Spleen (tissue), 7 donors: Measurements from ENCODE around the gene NKD1.

Experiments
- POLR2A ChIP-seq, 3 donors: fragments of 450-650 bp; IDR thresholded peaks; one replicate each; pipeline ENCODE4 v1.5.1; 2017; ENCODE audit warnings: antibody characterized with exemption in 3 of 3, mild to moderate bottlenecking in 1 of 3
- TF ChIP-seq, protein P1 (sequence below), 11 experiments: fragments of 200-600 bp in 7 of 11; fragments of 450-650 bp in 4 of 11; sonication (generic) in 4 of 11; IDR thresholded peaks in 8 of 11; conservative IDR thresholded peaks in 3 of 11; 1 replicate in 7 of 11; 2 replicates in 4 of 11; pipeline versions ENCODE4 v1.4.0 to v1.8.0; 2016 to 2021; ENCODE audit warnings: antibody characterized with exemption in 11 of 11, inconsistent platforms in 4 of 11, mild to moderate bottlenecking in 1 of 11
- donor health status: DM: no; HTN: no; CAD: no; lungs with moderate emphysema.
- donor health status: DM: no; HTN: no; CAD: no.
- donor health status: DM: no; HTN: no; CAD: no.

DNA sequence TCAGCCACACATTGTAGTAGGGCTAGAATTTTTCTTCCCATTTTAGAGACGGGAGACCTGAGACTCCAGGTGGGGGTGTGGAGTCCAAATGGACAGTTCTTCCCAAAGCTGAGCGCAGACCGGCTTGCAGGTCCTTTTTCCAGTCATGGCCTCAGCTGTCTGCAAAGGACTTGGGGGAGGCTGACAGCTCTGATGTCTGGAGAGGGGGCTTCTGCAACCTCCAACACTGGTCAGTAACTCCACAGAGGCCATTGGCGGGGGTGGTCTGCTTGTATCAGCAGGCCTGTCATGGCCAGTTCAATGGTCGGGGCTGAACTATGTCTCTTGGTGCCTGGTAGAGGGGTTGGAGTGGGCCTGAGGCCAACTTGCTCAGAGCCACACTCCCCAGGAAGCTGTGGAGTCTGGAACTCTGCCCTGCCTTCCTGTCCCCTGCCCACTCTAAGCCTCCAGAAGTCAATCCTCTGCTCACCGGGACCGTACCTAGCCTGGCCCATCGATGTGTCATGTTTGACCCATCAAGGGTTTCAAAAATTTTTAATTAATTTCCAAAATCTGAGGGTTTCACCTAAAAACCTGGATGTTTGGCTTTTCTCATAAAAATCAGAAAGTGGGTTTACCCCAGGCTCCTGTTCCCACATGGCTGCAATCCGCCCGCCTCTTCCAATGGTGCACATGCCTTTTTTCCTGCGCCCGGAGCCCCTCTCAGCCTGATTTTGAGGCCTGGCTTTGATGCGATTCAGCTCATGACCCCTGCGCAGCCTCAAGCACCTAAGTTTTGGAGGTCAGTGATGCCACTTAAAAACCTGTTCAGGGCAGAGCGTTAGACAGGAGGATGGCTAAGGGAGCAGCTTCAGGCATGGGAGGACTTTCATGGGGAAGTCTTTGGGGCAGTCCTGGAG, 93.0 kb downstream of the NKD1 start:
- TF ChIP-seq, protein P1, sequence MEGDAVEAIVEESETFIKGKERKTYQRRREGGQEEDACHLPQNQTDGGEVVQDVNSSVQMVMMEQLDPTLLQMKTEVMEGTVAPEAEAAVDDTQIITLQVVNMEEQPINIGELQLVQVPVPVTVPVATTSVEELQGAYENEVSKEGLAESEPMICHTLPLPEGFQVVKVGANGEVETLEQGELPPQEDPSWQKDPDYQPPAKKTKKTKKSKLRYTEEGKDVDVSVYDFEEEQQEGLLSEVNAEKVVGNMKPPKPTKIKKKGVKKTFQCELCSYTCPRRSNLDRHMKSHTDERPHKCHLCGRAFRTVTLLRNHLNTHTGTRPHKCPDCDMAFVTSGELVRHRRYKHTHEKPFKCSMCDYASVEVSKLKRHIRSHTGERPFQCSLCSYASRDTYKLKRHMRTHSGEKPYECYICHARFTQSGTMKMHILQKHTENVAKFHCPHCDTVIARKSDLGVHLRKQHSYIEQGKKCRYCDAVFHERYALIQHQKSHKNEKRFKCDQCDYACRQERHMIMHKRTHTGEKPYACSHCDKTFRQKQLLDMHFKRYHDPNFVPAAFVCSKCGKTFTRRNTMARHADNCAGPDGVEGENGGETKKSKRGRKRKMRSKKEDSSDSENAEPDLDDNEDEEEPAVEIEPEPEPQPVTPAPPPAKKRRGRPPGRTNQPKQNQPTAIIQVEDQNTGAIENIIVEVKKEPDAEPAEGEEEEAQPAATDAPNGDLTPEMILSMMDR (IDR thresholded peaks at IDR 0.05 in 8 of 11, conservative IDR thresholded peaks at IDR 0.05 in 3 of 11) = no peak
- TF ChIP-seq POLR2A (IDR thresholded peaks at IDR 0.05) = no peak
